ENCODE data around the gene GUSB. TPM values are rescaled to one million over a fixed set of nuclear protein-coding genes. Genes with fewer than 3 reads are reported as not detected.
A peak's percentile ranks its signal among the peaks of the same experiment; 100 is the strongest.
"Not testable (repeated sequence)": the region's sequence is repeated elsewhere in the genome, so short reads cannot be mapped to it uniquely, and the experiment has no call there.

Gene GUSB
- total and polyA plus RNA-seq, 10 donors = 41.4 to 93.0 (median 61.9) TPM

DNA sequence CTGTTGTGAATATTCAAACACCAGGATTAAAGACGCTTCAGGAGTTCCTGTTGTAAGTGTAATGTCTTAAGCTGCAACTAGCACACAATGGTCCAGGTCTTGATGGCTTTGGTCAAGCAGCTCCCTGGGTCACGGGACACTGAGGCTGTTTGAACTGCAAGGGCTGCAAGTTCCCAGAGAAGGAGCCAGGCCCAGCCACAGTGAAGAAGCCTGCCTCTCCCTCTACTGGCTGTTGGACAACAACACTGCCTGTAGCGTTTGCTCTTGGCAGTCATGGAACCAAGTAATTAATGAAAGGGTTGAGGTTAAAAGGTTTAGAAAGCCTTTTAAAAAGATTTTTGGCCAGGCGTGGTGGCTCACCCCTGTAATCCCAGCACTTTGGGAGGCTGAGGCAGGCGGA lies 31.9 kb upstream of the GUSB start:
- no peak for DNase-seq
- Histone ChIP-seq H3K36me3 (no peaks in the 10 kb centered on the region), H3K4me1 (no peaks in the 10 kb centered on the region), H3K27me3 (replicated peaks in 1 of 7) (no peaks in the 10 kb centered on the region), H3K27ac (no peak overlapping the region), H3K4me3 (no peak overlapping the region), H3K9me3 (no peaks in the 10 kb centered on the region)
- intact Hi-C loops (cut with DNase I; ENCODE audit: low total_unique reads) = no loop called here
- TF ChIP-seq POLR2AphosphoS5 (IDR thresholded peaks at IDR 0.05) (no peak), CTCF (IDR thresholded peaks at IDR 0.05 in 8 of 11, conservative IDR thresholded peaks at IDR 0.05 in 3 of 11) (peak in 5 of 11 experiments; percentile 10 to 35 (median 15))
- 66 to 85% (median 75%) methylated on average over 5 of the region's 5 CpGs for WGBS, 5 donors

DNA sequence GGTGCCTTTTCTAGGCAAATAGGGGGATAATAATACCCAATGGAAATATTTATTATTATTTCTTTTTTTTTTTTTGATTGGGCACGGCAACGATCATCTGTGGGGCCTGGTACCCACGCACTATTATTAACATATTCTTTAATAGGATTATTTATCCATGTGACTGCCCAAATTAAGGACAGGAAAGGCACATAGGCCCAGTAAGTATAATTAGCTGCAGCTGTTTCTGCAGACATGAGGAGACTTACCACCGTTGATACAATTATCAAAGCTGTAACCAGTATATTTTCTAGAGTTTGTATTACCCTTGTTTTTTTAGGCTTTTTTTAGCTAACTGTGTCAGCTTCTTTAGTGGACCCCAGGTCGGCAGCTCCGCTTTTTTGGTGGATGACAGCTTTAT lies 25.2 kb upstream of the GUSB start:
- Histone ChIP-seq H3K27me3 (replicated peaks in 1 of 7) (no peaks in the 10 kb centered on the region), H3K36me3 (no peaks in the 10 kb centered on the region), H3K9me3 (no peaks in the 10 kb centered on the region), H3K4me3 (no peak overlapping the region), H3K4me1 (no peaks in the 10 kb centered on the region), H3K27ac (no peak overlapping the region)
- TF ChIP-seq CTCF (IDR thresholded peaks at IDR 0.05 in 8 of 11, conservative IDR thresholded peaks at IDR 0.05 in 3 of 11) = no peak
- TF ChIP-seq POLR2AphosphoS5 (IDR thresholded peaks at IDR 0.05) = no peak
- TF ChIP-seq POLR2A (IDR thresholded peaks at IDR 0.05) = no peak
- intact Hi-C loops (cut with DNase I; ENCODE audit: low total_unique reads) = no loop called here
- no peak for DNase-seq
- 82 to 93% (median 90%) methylated on average over 6 of the region's 6 CpGs for WGBS, 5 donors

DNA sequence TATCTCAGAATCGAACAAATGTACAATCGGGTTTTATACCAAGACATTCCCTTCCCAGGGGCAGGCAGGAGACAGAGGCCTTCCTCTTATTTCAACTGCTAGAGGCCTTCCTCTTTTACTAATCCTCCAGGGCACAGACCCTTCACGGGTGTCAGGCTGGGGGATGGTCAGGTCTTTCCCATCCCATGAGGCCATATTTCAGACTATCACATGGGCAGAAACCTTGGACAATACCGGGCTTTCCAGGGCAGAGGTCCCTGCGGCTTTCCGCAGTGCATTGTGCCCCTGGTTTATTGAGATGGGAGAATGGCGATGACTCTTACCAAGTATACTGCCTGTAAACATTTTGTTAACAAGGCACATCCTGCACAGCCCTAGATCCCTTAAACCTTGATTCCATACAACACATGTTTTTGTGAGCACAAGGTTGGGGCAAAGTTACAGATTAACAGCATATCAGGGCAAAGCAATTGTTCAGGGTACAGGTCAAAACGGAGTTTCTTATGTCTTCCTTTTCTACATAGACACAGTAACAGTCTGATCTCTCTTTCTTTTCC lies 23.2 kb upstream of the GUSB start:
- H3K27me3 ChIP-seq (replicated peaks in 1 of 7); H3K9me3 ChIP-seq; H3K4me1 ChIP-seq; intact Hi-C loops (cut with DNase I; ENCODE audit: low total_unique reads); H3K36me3 ChIP-seq; H3K4me3 ChIP-seq; H3K27ac ChIP-seq; DNase-seq: not testable (repeated sequence)
- 76 to 81% (median 78%) methylated on average over 8 of the region's 8 CpGs for WGBS, 5 donors

- H3K9me3 ChIP-seq; intact Hi-C loops (cut with DNase I; ENCODE audit: low total_unique reads); H3K27ac ChIP-seq; H3K27me3 ChIP-seq (replicated peaks in 1 of 7); H3K36me3 ChIP-seq; H3K4me1 ChIP-seq; H3K4me3 ChIP-seq; DNase-seq: not testable (repeated sequence)
- WGBS, 5 donors = 76 to 94% (median 85%) methylated on average over 1 of the region's 5 CpGs
These were observed 18.9 kb upstream of the GUSB start for GRCh38 chr7:66000823-66001417.

GRCh38 chr7:65994984-65995383 lies 13.0 kb upstream of the GUSB start:
- H3K27me3 ChIP-seq (replicated peaks in 1 of 7); H3K36me3 ChIP-seq; H3K9me3 ChIP-seq; intact Hi-C loops (cut with DNase I; ENCODE audit: low total_unique reads); DNase-seq; H3K4me1 ChIP-seq; H3K4me3 ChIP-seq; H3K27ac ChIP-seq: not testable (repeated sequence)
- WGBS, 5 donors = 0 to 84% (median 63%) methylated on average over 1 of the region's 1 CpG

DNA sequence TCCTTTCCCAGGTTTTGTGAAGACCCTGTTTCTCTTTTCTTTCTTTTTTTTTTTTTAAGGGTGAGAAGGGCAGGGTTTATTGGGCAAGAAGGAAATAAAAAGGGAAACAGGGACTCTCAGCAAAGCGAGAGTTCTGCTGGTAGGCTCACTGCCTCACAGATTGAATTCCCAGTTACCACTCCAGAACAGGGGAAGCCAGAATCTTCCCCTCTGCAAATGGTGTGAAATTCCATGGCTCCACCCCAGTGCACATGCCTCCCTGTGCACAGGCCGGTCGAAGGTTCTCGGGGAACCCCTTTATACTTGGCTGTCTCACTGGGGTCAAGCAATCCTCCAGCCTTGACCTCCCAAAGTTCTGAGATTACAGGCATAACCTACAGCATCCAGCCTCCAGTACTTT lies 10.5 kb upstream of the GUSB start:
- intact Hi-C loops (cut with DNase I; ENCODE audit: low total_unique reads) = no loop called here
- Histone ChIP-seq H3K4me1 (peaks cover 0 to 10% (median 0%) of the 10 kb centered on the region in 6 donors), H3K27me3 (replicated peaks in 1 of 7) (no peaks in the 10 kb centered on the region), H3K4me3 (no peak overlapping the region), H3K36me3 (no peaks in the 10 kb centered on the region), H3K27ac (no peak overlapping the region), H3K9me3 (no peaks in the 10 kb centered on the region)
- 68 to 83% (median 79%) methylated on average over 4 of the region's 4 CpGs for WGBS, 5 donors
- no peak for DNase-seq
- TF ChIP-seq CTCF (IDR thresholded peaks at IDR 0.05 in 8 of 11, conservative IDR thresholded peaks at IDR 0.05 in 3 of 11) (no peak), POLR2AphosphoS5 (IDR thresholded peaks at IDR 0.05) (no peak), POLR2A (IDR thresholded peaks at IDR 0.05) (no peak)

- H3K27me3 ChIP-seq (replicated peaks in 1 of 7); H3K4me1 ChIP-seq; H3K4me3 ChIP-seq; H3K9me3 ChIP-seq; H3K36me3 ChIP-seq; DNase-seq; intact Hi-C loops (cut with DNase I; ENCODE audit: low total_unique reads): not testable (repeated sequence)
- H3K27ac ChIP-seq = peak overlapping the region in 6 of 8 donors; percentile 20 to 66 (median 52)
- WGBS, 5 donors = 94 to 98% (median 97%) methylated on average over 5 of the region's 5 CpGs
These were observed 9.8 kb upstream of the GUSB start for GRCh38 chr7:65991829-65992228.
